Smooth muscle cell (in vitro differentiated cells): Measurements from ENCODE around the gene SCGB1C2. TPM values are rescaled to one million over a fixed set of nuclear protein-coding genes. Genes with fewer than 3 reads are reported as not detected.

Source experiments
- DNase-seq: peaks from one replicate; lab custom pipeline; 2025; ENCODE audit not compliant: unreplicated experiment; lab: John Stamatoyannopoulos, UW
- H2AFZ ChIP-seq: fragments of 200-600 bp; sonication (generic); 2 replicates; pipeline ENCODE4 v1.6.0; 2016; ENCODE audit warnings: antibody characterized with exemption, low read depth, mild to moderate bottlenecking
- H3F3A ChIP-seq: fragments of 200-600 bp; sonication (generic); 2 replicates; pipeline ENCODE4 v1.6.0; 2017; ENCODE audit warnings: antibody characterized with exemption, low read depth
- H3K27ac ChIP-seq: fragments of 200-600 bp; sonication (generic); 2 replicates; pipeline ENCODE4 v1.5.1; 2016; ENCODE audit warnings: low read depth, mild to moderate bottlenecking
- H3K27me3 ChIP-seq: fragments of 200-600 bp; sonication (generic); 2 replicates; pipeline ENCODE4 v1.6.1; 2016; ENCODE audit warnings: low read depth, mild to moderate bottlenecking
- H3K36me3 ChIP-seq: fragments of 200-600 bp; sonication (generic); 2 replicates; pipeline ENCODE4 v1.5.1; 2016; ENCODE audit warnings: low read depth
- H3K4me1 ChIP-seq: fragments of 200-600 bp; sonication (generic); 2 replicates; pipeline ENCODE4 v1.5.1; 2016; ENCODE audit warnings: low read depth
- H3K4me2 ChIP-seq: fragments of 200-600 bp; sonication (generic); 2 replicates; pipeline ENCODE4 v1.6.0; 2016; ENCODE audit warnings: mild to moderate bottlenecking
- H3K4me3 ChIP-seq: fragments of 200-600 bp; sonication (generic); 2 replicates; pipeline ENCODE4 v1.5.1; 2016; ENCODE audit warnings: mild to moderate bottlenecking
- H3K79me2 ChIP-seq: fragments of 200-600 bp; sonication (generic); 2 replicates; pipeline ENCODE4 v1.6.0; 2016; ENCODE audit warnings: low read depth, mild to moderate bottlenecking
- H3K9ac ChIP-seq: fragments of 200-600 bp; sonication (generic); 2 replicates; pipeline ENCODE4 v1.6.0; 2016; ENCODE audit warnings: low read depth
- H3K9me3 ChIP-seq: fragments of 200-600 bp; sonication (generic); replicated peaks from 2 replicates; pipeline ENCODE4 v1.5.1; 2016; ENCODE audit warnings: low read depth
- H4K20me1 ChIP-seq: fragments of 200-600 bp; sonication (generic); 2 replicates; pipeline ENCODE4 v1.6.0; 2016; ENCODE audit warnings: low read depth
- CTCF ChIP-seq: fragments of 200-600 bp; sonication (generic); IDR thresholded peaks from 2 replicates; pipeline ENCODE4 v1.5.1; 2017; ENCODE audit warnings: borderline replicate concordance, mild to moderate bottlenecking, antibody characterized with exemption; ENCODE audit not compliant: insufficient read depth, poor library complexity, severe bottlenecking
- WGBS: methylation state at CpG from one replicate; pipeline ENCODE4 v1.1.7; 2016; ENCODE audit warnings: low lambda C conversion rate; 5-methylcytosine and 5-hydroxymethylcytosine counted together
- polyA plus RNA-seq: library from polyadenylated mRNA; unstranded; fragments of >200 nt; fragmentation: Nextera tagmentation; extraction: Ambion mirVana; gene quantifications from 2 replicates; pipeline ENCODE4 v1.2.1, GENCODE V29; 2016
- total RNA-seq: library from RNA; depleted of rRNA; stranded (reverse); fragments of >200 nt; gene quantifications from 2 replicates; pipeline ENCODE4 v1.2.3, GENCODE V29; 2014

Gene SCGB1C2
- total and polyA plus RNA-seq, 2 experiments from 2014 or later, result not detected

DNA sequence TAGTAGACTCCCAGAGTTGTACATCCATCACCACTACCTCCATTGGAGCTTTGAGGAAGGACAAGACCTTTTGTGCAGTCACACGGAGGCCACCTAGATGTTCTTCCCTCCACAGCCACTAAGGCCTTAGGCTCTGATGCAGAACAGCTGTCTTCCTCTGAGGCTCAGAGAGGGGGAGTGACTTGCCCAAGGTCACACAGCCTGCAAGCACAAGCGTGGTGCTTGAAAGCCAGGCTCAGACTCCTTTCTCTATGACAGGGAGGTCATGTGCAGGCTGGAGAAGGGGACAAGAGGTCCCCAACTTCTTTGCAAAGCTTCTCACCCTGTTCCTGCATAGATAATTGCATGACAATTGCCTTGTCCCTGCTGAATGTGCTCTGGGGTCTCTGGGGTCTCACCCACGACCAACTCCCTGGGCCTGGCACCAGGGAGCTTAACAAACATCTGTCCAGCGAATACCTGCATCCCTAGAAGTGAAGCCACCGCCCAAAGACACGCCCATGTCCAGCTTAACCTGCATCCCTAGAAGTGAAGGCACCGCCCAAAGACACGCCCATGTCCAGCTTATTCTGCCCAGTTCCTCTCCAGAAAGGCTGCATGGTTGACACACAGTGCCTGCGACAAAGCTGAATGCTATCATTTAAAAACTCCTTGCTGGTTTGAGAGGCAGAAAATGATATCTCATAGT is 12.7 kb downstream of the SCGB1C2 start:
- no peaks in the 10 kb centered on the region for H3K27me3 ChIP-seq
- no peak overlapping the region for H3K4me2 ChIP-seq
- H3F3A ChIP-seq, result no peaks in the 10 kb centered on the region
- no peak overlapping the region for H3K27ac ChIP-seq
- no peak overlapping the region for H3K4me3 ChIP-seq
- no peaks in the 10 kb centered on the region for H4K20me1 ChIP-seq
- no peak for DNase-seq
- WGBS, result 87% methylated on average over 9 of the region's 9 CpGs
- no peaks in the 10 kb centered on the region for H3K4me1 ChIP-seq
- TF ChIP-seq CTCF, result no peak
- H2AFZ ChIP-seq, result no peak overlapping the region
- H3K9me3 ChIP-seq, result no peaks in the 10 kb centered on the region
- H3K79me2 ChIP-seq, result no peaks in the 10 kb centered on the region
- no peaks in the 10 kb centered on the region for H3K36me3 ChIP-seq
- H3K9ac ChIP-seq, result no peak overlapping the region

- no peaks in the 10 kb centered on the region for H3K9me3 ChIP-seq
- H3F3A ChIP-seq, result no peaks in the 10 kb centered on the region
- H3K4me3 ChIP-seq, result no peak overlapping the region
- no peaks in the 10 kb centered on the region for H3K27me3 ChIP-seq
- no peak overlapping the region for H2AFZ ChIP-seq
- H3K79me2 ChIP-seq, result no peaks in the 10 kb centered on the region
- H4K20me1 ChIP-seq, result no peaks in the 10 kb centered on the region
- no peak overlapping the region for H3K9ac ChIP-seq
- H3K4me2 ChIP-seq, result no peak overlapping the region
- WGBS, result 97% methylated on average over 2 of the region's 2 CpGs
- H3K36me3 ChIP-seq, result no peaks in the 10 kb centered on the region
- H3K4me1 ChIP-seq, result no peaks in the 10 kb centered on the region
- no peak for TF ChIP-seq CTCF
- no peak overlapping the region for H3K27ac ChIP-seq
- DNase-seq, result no peak
Observed at GRCh38 chr17:151004-151403, 13.6 kb downstream of the SCGB1C2 start.

- H3K27me3 ChIP-seq, result no peaks in the 10 kb centered on the region
- H2AFZ ChIP-seq, result no peak overlapping the region
- H3K36me3 ChIP-seq, result no peaks in the 10 kb centered on the region
- 87% methylated on average over 26 of the region's 26 CpGs for whole genome bisulfite sequencing
- no peak overlapping the region for H3K9ac ChIP-seq
- H3K27ac ChIP-seq, result no peak overlapping the region
- DNase-seq, result no peak
- H3K4me2 ChIP-seq, result no peak overlapping the region
- no peaks in the 10 kb centered on the region for H4K20me1 ChIP-seq
- no peaks in the 10 kb centered on the region for H3F3A ChIP-seq
- H3K4me3 ChIP-seq, result no peak overlapping the region
- no peak for TF ChIP-seq CTCF
- H3K4me1 ChIP-seq, result no peaks in the 10 kb centered on the region
- no peaks in the 10 kb centered on the region for H3K79me2 ChIP-seq
- no peaks in the 10 kb centered on the region for H3K9me3 ChIP-seq
Observed at GRCh38 chr17:151886-152859, 14.8 kb downstream of the SCGB1C2 start.
